HT-29 (cell line): ENCODE data around the gene MYOF. TPM values are rescaled to one million over a fixed set of nuclear protein-coding genes. Genes with fewer than 3 reads are reported as not detected.
"Not testable (repeated sequence)": the region's sequence is repeated elsewhere in the genome, so short reads cannot be mapped to it uniquely, and the experiment has no call there.

Experiments
- DNase-seq: peaks from one replicate; pipeline ENCODE4 v3.0.0-alpha.2; 2015; ENCODE audit warnings: low spot score
- total RNA-seq: library from RNA; depleted of rRNA; stranded (reverse); fragments of >200 nt; shearing (Covaris generic); gene quantifications from 2 replicates; pipeline ENCODE4 v1.2.3, GENCODE V29; 2014

The MYOF gene
- total RNA-seq, 1 experiment from 2014 or later, result 16.1 TPM

DNA sequence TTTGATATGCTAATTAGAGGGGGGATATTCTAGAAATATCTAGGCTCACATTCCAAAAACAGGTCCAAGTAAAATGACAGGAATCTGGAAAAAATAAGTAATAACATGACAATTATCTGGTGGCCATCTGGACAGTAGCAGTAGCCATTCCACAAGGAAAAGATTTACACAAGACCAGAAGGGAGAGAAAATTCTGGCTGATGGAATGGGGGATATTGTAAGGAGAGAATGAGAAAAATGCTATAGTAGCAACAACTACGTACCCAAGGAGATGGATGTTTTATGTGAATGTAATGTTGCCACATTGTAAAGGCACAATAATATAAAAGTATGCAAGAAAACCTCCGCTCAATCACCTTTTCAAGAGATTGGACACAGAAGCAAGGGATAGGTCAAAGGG, 5.4 kb downstream of the MYOF start:
- no peak for DNase-seq

DNA sequence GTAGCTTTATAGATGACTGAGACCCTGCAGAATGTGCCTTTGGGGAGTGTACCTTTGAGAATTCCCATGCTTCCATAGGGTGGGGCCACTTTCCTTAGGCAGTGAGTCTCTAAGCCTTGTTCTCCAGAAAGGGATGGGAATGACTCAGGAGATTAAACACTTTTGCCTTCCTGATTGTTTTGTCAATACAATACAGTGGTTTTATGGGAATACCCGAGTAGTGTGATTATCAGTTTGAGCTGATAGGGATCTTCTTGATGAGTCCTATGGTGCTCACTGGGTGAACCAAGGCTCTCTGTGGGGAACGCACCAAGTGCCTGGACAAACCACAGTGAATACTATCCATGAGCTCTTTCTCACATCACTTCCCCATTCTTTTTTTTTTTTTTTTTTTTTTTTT, 6.3 kb downstream of the MYOF start:
- peak; percentile 75 for DNase-seq

DNA sequence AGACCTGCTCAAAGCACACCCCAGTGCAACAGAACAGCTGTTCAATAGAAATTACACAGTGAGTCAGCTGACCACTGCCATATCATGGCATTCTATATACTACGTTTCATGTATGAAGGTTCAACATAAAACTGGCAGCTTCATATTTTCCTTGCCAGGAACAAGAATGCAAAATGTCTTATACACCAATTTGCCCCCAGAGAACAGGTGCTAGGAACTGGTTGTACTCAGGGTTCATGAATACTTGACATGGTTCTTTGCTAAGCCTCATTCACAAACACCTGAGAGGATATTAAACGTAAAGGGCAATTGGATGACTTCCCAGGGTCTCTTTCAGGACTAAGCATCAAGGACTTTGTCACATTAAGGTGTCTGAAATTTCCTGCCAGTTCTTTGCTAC, 6.9 kb downstream of the MYOF start:
- no peak for DNase-seq

DNA sequence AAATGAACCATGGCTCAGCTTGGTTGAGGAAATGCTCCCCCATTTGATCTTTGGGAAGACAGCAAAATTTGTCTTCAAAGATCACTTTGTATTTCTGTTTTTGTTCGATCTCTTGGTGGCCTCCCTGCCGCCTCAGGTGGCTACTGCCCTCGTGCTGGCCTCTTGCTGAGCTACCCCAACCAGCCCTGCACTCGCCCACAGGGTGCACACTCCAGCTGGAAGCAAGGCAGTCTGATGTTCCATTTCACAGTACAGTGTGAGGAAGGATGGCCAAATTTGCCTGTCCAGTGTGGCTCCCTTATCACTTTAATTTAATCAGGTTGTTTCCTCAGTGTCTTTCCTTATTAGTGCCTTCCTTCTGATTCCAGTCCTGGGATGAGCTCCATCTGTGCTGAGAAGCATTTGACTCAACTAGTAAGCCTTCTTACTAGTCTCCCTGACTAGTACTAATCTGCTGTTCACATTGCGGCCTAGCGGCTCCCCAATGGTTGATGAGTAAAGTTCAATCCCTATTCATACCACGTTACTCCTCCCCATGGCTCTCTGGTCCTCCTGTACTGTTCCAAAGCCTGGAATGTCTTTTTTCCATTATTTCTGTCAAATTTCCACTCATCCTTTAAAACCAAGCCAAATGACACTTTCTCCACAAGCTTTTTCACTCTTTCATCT, 8.2 kb downstream of the MYOF start:
- DNase-seq, result no peak

DNA sequence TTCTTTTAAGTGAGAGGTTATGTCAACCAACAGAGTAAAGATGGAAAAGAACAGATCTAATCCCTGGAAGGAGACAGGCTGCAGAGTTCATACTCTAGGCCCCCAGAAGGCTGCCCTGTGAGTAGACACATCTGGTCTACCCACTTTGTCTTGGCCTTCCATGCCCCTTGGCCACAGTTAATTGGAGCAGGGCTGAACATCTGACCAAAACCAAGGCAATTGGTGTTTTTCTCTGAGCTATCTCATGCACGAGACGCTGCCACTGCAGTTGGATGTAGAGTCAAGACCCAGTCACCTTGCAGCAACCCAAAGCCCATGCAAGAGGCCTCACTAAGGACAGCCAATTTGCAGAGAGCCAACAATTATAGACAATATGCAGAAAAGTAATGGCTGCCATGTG, 9.0 kb downstream of the MYOF start:
- DNase-seq, result no peak

DNA sequence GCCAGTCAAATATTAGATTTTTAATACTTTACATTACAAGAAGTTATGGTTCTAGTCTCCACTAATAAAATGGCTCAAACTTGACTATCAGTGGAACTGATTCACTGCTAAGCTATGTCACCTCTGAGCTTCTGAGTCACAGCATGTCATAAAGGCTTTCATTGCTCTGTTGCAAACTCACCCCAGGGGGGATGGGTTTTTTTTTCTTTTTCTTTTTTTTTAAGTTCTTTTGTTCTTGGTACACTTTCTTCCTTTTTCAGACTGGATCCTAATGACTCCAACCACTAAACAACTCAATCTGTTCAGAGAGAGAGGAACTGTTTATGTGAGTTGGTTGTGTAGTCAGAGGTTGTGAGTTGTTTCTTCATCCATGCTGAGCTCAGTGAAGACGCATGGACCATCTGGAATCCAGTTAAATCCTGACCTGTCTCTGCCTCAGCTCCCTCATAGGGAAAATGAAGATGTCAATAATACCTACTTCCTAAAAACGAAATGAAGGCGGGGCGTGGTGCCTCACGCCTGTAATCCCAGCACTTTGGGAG, 11.0 kb downstream of the MYOF start:
- DNase-seq, result peak; percentile 89

DNA sequence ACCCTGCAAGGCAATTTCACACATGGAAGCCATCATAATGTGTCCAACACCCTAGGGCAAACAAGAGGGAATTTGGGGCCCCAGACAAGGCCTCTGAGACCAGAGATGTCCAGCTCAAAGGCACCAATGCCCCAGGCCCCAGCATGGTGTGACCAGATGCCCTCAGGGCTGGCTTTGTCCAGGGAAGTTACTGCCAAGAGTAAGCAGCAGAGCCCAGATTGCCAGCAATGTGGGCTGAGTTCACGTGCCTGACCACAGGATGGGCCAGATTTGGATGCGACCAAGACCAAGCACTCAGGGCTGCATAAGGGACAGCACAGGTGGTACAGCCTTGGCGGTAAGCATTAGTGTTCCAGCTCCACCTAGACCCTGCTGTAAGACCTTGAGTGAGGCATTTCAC, 12.7 kb downstream of the MYOF start:
- DNase-seq, result no peak

DNA sequence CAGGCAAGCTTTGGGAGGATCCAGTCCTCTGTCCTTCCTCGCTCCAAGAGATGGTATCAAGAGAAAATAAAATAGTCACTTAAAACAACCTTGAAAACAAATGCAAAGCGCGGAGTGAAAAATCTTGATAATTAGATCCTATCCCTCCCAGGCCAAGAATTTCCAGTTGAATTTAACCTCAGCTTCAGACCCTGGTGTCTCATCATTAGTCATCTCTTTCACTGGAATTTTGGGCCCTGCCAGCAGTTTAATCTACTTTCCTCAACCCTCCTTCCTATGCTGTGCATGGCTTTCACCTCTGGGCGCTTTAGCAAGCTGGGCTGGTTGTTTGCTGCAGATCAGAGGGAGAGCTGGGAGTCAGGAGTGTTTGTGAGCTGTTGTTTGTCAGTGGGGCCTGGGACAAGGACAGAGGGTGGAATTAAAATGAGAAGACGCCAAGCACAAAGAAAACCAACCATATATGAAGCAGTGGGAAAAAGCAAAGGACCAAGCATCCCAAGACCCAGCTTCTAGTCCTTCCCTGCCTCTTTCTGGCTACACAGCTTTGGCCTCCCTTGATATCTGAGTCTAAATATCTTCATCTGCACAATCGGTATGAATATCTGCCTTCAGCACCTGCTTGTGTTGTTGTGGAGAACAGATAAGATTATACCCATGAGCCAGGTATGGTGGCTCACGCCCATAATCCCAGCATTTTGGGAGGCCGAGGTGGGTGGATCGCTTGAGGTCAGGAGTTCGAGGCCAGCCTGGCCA, 13.5 kb downstream of the MYOF start:
- peak; percentile 70 for DNase-seq

DNA sequence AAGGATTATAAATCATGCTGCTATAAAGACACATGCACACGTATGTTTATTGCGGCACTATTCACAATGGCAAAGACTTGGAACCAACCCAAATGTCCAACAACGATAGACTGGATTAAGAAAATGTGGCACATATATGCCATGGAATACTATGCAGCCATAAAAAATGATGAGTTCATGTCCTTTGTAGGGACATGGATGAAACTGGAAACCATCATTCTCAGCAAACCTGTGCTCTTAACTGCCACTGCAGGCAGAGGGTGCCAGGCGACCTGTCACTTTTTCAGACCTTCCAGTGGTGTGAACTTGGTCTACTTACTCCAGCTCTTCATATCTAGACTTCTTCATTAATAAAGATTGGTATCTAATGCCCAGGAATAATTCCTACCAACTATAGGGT, 14.5 kb downstream of the MYOF start:
- not testable (repeated sequence) for DNase-seq

DNA sequence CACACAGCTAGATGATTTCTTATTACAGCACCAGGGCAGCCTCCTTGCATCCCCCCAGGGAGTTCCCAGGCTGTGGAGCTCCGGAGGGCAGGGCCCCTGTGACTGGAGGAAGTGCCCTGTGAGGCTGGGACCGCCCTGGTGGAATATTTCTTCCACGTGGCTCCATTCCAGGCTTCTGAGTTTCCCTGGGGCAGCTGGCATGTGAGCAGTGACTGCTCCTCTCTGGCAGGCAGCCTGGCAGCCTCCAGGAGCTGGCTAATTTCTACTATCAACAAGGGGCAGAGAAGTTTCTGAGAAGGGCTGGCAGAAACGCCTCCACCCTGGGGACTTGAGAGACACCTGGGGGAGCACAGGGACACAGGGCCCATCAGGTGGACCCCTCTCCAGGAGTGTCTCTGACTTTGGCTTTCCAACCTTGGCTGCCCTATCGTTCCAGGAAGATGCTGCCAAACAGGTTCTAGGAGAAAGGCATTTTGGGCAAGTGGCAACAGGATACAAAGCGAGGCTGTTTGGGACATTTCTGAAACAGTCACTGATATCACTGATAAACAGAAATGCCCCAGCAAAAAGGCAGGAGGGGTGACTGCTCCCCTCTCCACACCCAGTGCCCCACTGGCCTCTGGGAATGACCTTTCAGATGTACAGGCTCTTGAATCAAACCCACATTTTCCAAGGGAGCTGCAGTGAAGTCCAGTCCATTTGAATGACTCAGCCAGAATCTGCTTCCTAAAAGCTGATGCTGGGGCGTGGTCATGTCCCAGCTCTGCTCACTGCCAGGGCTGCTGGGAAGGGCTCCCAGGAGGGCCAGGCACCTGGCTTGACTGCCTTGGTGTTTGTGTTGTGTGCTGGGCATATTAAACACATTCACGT, 16.1 kb downstream of the MYOF start:
- peak; percentile 97 for DNase-seq

DNA sequence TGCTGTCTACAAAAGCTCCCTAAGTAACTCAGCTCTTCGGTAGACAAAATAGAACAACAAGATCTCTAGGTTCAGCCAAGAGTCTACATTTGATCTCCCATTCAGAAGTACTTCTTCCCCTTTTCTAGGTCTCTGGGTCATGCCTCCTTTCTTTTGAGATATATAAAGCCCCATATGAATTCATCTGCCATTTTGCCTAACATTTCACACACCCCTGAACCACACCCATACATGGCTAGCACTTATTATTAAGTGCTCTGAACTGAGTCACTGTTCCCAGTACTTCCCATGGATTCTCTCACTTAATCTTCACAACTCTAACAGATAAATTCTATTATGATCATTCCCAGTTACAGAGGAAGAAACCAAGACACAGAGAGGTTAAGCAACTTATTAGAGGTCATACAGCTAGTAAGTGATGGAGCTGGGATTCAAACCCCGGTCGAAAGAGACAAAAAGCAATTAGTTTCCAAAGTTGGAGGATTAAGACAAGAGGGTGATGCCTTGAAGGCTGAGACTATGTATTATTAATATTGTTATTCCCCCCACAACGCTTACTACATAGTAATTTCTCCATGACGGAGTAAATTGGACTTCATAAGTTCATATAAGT, 17.3 kb downstream of the MYOF start:
- no peak for DNase-seq

DNA sequence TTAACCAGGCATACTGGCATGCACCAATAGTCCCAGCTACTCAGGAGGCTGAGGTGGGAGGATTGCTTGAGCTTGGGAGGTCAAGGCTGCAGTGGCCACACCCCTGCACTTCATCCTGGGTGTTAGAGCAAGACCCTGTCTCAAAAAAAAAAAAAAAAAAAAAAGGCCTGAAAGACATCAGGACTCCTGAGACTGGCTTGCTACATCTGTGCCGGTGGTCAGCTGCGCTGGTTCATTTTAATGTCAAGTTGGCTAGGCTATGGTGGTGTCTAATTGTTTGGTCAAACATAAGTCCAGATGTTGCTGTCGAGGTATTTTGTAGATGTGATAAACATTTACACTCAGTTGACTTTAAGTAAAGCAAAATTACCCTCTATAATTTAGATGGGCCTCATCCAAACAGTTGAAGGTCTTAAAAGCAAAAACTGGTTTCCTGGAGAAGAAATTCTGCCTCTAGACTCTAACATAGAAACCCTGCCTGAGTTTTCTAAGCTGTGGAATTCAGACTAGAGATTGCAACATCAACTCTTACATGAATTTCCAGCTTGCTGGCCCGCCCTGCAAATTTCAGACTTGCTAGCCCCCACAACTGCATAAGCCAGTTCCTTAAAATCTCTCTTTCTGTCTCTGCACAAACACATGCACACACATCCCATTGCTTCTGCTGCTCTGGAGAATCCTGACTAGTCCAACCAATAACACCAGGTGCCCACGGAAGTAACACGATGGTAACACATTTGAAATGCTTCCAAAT, 18.2 kb downstream of the MYOF start:
- DNase-seq, result peak; percentile 41

DNA sequence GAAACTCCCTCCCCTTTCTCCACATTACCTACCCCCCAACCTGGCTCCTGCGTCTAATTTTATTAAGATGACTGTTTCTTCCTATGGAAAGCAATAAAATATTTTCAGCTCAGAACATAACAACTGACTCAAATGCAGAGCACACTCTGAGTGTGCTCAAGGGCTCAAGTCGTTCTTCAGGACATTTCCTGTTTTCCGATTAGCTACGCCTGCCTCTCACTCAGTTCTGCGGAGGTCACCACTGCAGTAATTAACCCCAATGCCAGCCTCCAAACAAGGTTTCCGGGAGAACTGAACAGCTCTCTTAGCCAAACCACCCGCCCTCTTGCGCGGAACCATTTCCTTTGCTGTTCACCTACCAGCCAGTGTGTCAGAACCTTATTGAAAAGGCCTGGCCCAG, 19.3 kb downstream of the MYOF start:
- DNase-seq, result peak; percentile 62

DNA sequence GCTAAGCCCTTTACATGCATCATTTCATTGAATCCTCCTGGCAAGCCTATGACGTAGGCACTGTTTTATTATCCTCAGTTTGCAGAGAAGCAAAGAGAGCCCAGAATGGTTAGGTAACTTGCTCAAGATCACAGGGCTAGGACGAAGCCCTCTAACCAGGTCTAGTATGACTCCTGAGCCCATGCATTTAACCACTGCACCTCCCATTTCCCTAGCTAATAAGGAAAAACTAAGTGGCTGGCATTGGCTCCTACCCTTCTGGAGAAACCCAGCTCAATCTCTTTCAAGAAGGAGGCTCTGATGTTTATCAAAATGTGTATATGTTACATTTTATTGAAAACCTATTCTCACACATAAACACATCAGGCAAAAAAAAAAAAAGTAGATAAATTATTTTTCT, 19.8 kb downstream of the MYOF start:
- DNase-seq, result peak; percentile 36

DNA sequence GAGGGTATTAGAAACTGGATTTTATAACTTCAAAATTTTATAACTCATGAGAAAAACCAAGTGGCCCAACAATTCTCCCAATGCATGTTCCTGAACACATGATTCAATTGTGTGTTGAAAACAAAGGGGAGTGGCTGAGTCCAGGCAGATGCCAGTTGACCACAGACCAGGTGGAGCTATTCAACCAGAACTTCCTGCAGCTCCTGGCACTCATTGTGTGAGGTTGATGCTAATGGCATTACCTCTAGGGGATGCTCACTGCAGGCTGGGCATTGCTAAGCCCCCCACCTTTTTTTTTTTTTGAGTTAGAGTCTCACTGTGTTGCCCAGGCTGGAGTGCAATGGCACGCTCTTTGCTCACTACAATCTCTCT, 20.3 kb downstream of the MYOF start:
- DNase-seq, result peak; percentile 86

DNA sequence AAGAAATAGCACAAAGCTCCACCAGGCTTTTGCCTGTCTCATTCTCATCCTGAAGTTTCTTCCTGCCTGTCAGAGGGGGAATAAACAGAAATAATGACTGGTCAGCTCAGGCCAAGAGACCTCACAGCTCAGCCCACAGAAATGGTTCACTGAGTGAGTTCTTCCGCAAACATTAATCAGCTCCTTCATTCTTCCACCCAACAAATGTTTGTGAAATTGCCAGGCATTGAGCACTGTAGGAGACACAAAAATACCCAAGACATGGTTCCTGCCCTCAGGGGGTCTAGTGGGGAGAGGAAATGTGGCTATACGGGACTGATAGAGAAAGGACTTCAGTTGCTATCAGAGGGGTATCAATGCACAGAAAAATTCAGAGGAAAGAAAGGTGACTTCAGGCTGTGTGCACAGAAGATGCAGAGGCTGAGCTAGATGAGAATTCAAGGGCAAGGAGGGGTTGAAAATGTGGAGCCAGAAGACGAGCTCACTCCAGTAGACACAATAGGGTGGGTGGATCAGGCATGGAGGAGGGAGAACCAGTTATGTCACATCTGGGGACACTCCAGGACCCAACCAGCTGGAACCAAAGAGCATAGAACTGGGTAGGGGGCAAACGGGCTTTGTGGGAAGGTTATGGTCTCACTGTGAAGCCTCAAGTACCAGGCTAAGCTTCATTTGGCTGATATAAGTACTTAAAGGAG, 20.9 kb downstream of the MYOF start:
- peak; percentile 4 for DNase-seq

DNA sequence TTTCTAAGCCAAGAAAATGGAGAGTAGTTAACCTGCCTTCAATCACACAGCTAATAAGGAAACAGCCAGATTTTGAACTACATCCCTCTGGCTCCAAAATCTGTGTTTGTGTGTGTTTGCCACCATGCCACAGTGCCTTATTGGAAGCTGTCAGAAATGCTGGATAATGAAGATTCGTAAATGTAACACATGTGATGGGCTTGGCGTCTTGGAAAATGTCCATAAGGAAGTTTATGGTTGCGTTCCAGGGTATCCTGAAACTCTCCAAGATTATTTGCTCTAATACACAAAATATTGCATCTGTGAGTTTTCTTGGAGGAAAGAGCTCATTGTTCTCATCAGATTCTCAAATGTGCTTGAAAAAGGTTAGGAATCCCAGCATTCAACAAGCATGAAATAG, 22.7 kb downstream of the MYOF start:
- DNase-seq, result no peak

DNA sequence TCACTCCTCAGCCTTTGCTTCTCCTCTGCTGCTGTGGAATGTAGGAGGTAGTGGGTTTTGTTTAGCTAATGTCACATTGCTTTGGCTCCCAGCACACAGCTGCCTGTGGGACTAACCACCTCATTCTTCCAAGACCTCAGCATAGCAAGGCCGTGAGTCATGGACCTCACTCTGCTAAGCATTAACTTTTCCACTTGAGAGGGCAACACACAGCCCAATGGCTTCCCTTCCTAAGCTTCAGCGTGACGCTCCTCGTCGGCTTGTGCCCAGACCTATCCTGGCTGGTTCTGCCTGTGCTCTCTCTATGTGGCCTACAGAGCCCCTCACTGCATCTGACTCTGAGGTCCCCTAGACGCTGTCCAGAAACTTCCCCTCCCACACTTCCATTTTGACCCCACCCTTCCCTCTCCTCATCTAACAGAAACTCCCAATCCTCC, 23.3 kb downstream of the MYOF start:
- DNase-seq, result peak; percentile 95

DNA sequence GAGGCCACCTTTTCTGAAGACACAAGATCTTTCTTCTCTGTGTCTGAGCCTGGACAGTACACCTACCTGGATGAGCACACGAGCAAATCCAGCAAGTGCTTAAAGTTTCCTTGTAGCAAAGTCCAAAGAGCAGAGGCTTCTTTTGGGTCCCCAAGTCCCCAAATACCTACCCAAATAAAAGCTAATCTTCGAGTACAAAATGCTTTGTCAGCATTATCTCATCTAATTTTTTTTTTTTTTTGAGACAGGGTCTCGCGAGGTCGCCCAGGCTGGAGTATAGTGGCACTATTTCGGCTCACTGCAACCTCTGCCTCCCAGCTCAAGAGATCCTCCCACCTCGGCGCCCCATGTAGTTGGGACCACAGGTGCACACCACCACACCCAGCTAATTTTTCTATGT, 24.6 kb downstream of the MYOF start:
- peak; percentile 0 for DNase-seq

DNA sequence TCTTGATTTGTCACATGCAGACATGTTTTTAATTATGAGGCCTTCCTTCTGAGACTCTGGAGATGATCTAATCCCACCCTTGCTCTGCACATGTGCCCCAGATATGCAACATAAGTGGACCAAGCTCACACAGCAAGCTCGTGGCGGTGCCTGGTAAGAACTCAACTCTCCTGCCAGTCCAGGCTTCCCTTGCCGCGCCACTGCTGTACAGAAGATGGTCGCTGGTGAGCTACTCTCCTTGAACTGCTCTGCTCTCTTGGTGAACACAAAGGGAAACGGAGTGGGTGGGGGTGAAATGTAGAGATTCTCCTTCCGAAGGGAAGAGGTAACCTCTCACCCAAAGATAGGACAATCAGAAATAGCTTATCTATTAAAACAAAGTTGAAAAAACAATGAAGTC, 25.7 kb downstream of the MYOF start:
- DNase-seq, result no peak
